HG02763 (cell line): ENCODE measurements around the gene TEPSIN.

Experiments used
- ATAC-seq: cut with Tn5 transposase; IDR thresholded peaks from one replicate; pipeline ENCODE4 v1.9.1; 2021; ENCODE audit warnings: mild to moderate bottlenecking, moderate library complexity; ENCODE audit not compliant: unreplicated experiment

Gene TEPSIN

GRCh38 chr17:81270279-81270678, 31.4 kb upstream of the TEPSIN start:
- no peak for ATAC-seq

GRCh38 chr17:81267390-81268067, 28.7 kb upstream of the TEPSIN start:
- ATAC-seq: no peak

- no peak for ATAC-seq
These were observed 26.7 kb upstream of the TEPSIN start for GRCh38 chr17:81265576-81265975.

GRCh38 chr17:81264640-81265039, 25.8 kb upstream of the TEPSIN start:
- no peak for ATAC-seq

GRCh38 chr17:81263371-81264181, 24.7 kb upstream of the TEPSIN start:
- no peak for ATAC-seq

- ATAC-seq: no peak
These were observed 22.9 kb upstream of the TEPSIN start for GRCh38 chr17:81261582-81262336.

GRCh38 chr17:81261096-81261495, 22.2 kb upstream of the TEPSIN start:
- no peak for ATAC-seq

- ATAC-seq: no peak
These were observed 21.8 kb upstream of the TEPSIN start for GRCh38 chr17:81260641-81261040.

GRCh38 chr17:81260171-81260570, 21.3 kb upstream of the TEPSIN start:
- ATAC-seq: no peak

GRCh38 chr17:81259058-81259605, 20.3 kb upstream of the TEPSIN start:
- ATAC-seq: no peak

GRCh38 chr17:81258292-81258691, 19.4 kb upstream of the TEPSIN start:
- no peak for ATAC-seq

- ATAC-seq: no peak
These were observed 18.7 kb upstream of the TEPSIN start for GRCh38 chr17:81257533-81257932.

GRCh38 chr17:81256616-81257015, 17.8 kb upstream of the TEPSIN start:
- no peak for ATAC-seq

- ATAC-seq: no peak
These were observed 16.3 kb upstream of the TEPSIN start for GRCh38 chr17:81254955-81255717.

- no peak for ATAC-seq
These were observed 14.7 kb upstream of the TEPSIN start for GRCh38 chr17:81253358-81254131.

GRCh38 chr17:81252987-81253329, 14.1 kb upstream of the TEPSIN start:
- no peak for ATAC-seq

- no peak for ATAC-seq
These were observed 13.6 kb upstream of the TEPSIN start for GRCh38 chr17:81252326-81252986.

- no peak for ATAC-seq
These were observed 12.9 kb upstream of the TEPSIN start for GRCh38 chr17:81251709-81252301.

- ATAC-seq: no peak
These were observed 12.3 kb upstream of the TEPSIN start for GRCh38 chr17:81251094-81251708.
